ENCODE data around the gene MATN1. TPM values are rescaled to one million over a fixed set of nuclear protein-coding genes. Genes with fewer than 3 reads are reported as not detected.
"Not testable (repeated sequence)": the region's sequence is repeated elsewhere in the genome, so short reads cannot be mapped to it uniquely, and the experiment has no call there.

Gene MATN1
- total and polyA plus RNA-seq, 12 donors, result not detected

DNA sequence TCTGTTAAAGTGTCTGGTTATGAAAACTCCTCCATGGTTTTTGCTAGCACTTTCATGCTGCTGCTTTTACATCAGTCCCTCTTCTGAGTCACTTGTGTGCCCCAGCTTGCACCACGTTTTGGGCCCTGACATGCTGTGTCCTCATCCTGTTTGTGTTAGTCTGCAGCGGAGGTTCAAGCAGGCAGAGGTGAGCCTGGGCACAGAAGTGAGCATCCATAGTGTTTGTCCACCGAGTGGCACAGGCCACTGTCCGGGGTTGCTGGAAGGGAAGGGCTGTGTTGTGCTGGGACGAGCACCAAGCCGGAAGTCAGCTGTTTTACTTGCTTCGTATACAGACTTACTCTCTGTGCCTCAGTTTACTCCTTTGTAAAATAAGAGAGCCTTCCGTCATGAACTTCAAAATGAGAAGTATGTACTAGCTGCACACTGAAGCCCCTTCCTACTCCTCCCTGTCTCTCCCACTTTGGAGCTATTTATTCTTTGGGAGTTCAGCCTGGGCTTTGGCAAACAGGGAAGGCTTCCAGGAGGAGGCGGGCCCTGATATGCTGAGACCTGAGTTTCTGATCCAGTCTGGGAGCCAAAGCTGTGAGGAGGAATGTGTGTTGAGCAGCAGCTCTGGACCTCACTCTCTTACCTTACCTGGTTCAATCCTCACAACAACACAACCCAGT, 44.9 kb upstream of the MATN1 start:
- H3K27me3 ChIP-seq, result peaks cover 0 to 5% (median 0%) of the 10 kb centered on the region in 7 donors
- TF ChIP-seq, protein P1, sequence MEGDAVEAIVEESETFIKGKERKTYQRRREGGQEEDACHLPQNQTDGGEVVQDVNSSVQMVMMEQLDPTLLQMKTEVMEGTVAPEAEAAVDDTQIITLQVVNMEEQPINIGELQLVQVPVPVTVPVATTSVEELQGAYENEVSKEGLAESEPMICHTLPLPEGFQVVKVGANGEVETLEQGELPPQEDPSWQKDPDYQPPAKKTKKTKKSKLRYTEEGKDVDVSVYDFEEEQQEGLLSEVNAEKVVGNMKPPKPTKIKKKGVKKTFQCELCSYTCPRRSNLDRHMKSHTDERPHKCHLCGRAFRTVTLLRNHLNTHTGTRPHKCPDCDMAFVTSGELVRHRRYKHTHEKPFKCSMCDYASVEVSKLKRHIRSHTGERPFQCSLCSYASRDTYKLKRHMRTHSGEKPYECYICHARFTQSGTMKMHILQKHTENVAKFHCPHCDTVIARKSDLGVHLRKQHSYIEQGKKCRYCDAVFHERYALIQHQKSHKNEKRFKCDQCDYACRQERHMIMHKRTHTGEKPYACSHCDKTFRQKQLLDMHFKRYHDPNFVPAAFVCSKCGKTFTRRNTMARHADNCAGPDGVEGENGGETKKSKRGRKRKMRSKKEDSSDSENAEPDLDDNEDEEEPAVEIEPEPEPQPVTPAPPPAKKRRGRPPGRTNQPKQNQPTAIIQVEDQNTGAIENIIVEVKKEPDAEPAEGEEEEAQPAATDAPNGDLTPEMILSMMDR (IDR thresholded peaks at IDR 0.05), result no peak
- no peak overlapping the region for H3K4me3 ChIP-seq
- intact Hi-C loops (cut with DNase I), result no loop called here
- H3K36me3 ChIP-seq, result no peaks in the 10 kb centered on the region
- H3K4me1 ChIP-seq, result peaks cover 0 to 4% (median 0%) of the 10 kb centered on the region in 9 donors
- no peak overlapping the region for H3K27ac ChIP-seq
- H3K9me3 ChIP-seq, result no peaks in the 10 kb centered on the region
- no peak for DNase-seq
- ATAC-seq, result no peak
- WGBS, 2 donors, result 81 to 85% methylated on average over 9 of the region's 9 CpGs

DNA sequence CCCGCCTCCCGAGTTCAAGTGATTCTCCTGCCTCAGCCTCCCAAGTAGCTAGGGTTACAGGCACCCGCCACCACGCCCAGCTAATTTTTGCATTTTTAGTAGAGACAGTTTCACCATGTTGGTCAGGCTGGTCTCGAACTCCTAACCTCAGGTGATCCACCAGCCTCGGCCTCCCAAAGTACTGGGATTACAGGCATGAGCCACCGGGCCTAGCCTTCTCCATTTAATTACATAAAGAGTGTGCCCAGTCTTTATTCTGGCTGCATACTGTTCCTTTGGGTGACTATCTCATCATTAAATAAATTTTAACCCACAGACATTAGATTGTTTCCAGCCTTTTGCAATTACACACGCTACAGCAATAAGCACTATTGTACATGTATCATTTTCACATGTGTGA, 43.6 kb upstream of the MATN1 start:
- WGBS, 2 donors, result 92 to 95% methylated on average over 8 of the region's 8 CpGs

DNA sequence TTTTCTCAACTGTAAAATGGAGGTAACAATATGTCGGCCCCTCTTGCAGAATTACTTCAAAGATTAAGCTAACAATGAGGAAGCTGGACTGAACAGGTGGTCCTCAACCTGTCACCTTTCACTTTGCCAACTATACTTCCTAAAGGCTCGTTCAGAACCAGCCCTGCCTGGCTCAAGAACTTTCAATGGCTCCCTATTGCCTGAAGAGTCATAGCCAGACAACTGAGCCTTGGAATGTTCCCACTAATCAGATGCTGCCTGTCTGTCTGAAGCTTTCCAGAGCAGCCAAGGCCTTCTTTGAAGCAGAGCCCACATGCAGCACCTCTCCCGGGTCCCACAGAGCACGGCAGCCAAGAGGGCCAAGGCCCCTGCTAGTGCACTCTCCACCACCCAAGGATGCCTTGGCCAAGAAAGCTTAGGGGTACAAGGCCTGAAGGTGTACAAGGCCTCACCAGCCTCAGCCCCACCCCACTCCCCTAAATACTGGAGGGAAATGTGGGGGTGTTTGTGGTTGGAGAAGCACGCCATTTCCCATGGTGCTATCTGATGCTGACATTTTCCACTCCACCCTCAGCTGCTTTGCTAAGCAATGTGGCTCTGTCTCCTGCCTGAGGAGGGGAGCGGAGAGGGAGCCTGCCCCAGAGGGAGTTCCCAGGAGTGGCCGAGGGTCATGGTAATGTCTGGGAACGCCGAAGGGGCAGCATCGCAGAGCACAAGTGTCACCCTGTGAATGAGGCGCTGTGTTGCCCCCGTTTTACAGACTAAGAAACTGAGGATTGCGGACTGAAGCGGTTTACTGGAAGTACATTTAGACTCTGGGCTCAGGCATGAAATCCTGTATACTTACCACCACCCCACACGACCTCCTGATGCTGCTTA, 42.4 kb upstream of the MATN1 start:
- Histone ChIP-seq H3K4me3 (no peak overlapping the region), H3K4me1 (peaks cover 0 to 17% (median 11%) of the 10 kb centered on the region in 9 donors), H3K36me3 (no peaks in the 10 kb centered on the region), H3K9me3 (no peaks in the 10 kb centered on the region), H3K27ac (no peak overlapping the region), H3K27me3 (peaks cover 0 to 5% (median 0%) of the 10 kb centered on the region in 7 donors)
- DNase-seq (no peak), ATAC-seq (no peak)
- WGBS, 2 donors, result 78 to 80% methylated on average over 15 of the region's 15 CpGs
- TF ChIP-seq, protein P1 (IDR thresholded peaks at IDR 0.05), result no peak
- intact Hi-C loops (cut with DNase I), result no loop called here

More for the DNA sequence above, 43.6 kb upstream of the MATN1 start:
- ATAC-seq; H3K27me3 ChIP-seq; intact Hi-C loops (cut with DNase I); H3K9me3 ChIP-seq; H3K36me3 ChIP-seq; H3K4me1 ChIP-seq; H3K4me3 ChIP-seq; DNase-seq; H3K27ac ChIP-seq: not testable (repeated sequence)

DNA sequence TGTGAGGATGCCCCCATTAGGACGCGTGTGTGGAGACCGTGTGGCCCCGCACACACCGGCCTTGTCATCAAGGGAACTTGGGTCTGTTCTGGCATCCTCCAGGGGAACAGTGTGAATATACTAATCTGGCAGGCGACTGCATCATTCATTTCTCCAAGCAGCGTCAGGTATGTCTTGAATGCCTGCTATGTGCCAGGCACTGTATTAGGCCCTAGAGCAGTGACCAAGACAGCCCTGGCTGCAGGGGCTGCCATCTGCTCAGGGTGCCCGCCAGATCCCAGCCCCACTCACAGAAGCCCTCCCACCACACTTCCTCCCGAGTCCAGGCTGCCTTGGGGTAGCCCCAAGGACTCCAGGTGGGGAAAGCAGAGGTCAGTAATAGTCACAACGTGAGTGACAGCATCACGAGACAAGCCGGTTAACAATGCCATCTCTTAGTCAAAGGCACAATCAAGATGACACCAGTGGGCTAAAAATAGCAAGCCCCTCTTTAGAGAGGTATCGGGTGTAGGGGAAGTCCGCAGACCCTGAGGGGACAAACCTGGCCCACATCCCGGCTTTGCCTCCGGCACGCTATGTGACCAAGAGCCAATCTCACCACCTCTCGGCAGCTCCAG, 41.7 kb upstream of the MATN1 start:
- H3K4me3 ChIP-seq, result no peak overlapping the region
- H3K9me3 ChIP-seq, result no peaks in the 10 kb centered on the region
- peaks cover 0 to 5% (median 0%) of the 10 kb centered on the region in 7 donors for H3K27me3 ChIP-seq
- no peak overlapping the region for H3K27ac ChIP-seq
- TF ChIP-seq, protein P1 (IDR thresholded peaks at IDR 0.05), result no peak
- 77 to 83% methylated on average over 18 of the region's 18 CpGs for WGBS, 2 donors
- peaks cover 0 to 25% (median 11%) of the 10 kb centered on the region in 9 donors for H3K4me1 ChIP-seq
- no peaks in the 10 kb centered on the region for H3K36me3 ChIP-seq
- ATAC-seq (no peak), DNase-seq (no peak)
- intact Hi-C loops (cut with DNase I), result no loop called here
